GM19043 (cell line): Measurements from ENCODE around the gene KIF21A.

Source experiments
- ATAC-seq: cut with Tn5 transposase; IDR thresholded peaks from one replicate; pipeline ENCODE4 v1.9.1; 2021; ENCODE audit warnings: low read depth; ENCODE audit not compliant: unreplicated experiment

Gene KIF21A

GRCh38 chr12:39354955-39355354 lies 88.0 kb downstream of the KIF21A start:
- ATAC-seq: no peak

GRCh38 chr12:39352471-39353017 lies 90.4 kb downstream of the KIF21A start:
- no peak for ATAC-seq

- ATAC-seq: no peak
Measured at GRCh38 chr12:39351153-39351552, 91.8 kb downstream of the KIF21A start.

GRCh38 chr12:39348941-39349626 lies 93.8 kb downstream of the KIF21A start:
- no peak for ATAC-seq

- no peak for ATAC-seq
Measured at GRCh38 chr12:39348523-39348922, 94.4 kb downstream of the KIF21A start.

GRCh38 chr12:39344926-39345325 lies 98.0 kb downstream of the KIF21A start:
- no peak for ATAC-seq

GRCh38 chr12:39343665-39344064 lies 99.3 kb downstream of the KIF21A start:
- no peak for ATAC-seq

- ATAC-seq: no peak
Measured at GRCh38 chr12:39341761-39342160, 101.2 kb downstream of the KIF21A start.

- no peak for ATAC-seq
Measured at GRCh38 chr12:39341179-39341578, 101.7 kb downstream of the KIF21A start.

GRCh38 chr12:39332661-39333175 lies 110.2 kb downstream of the KIF21A start:
- no peak for ATAC-seq

GRCh38 chr12:39331539-39332261 lies 111.2 kb downstream of the KIF21A start:
- ATAC-seq: no peak

GRCh38 chr12:39329876-39330275 lies 113.0 kb downstream of the KIF21A start:
- no peak for ATAC-seq

- no peak for ATAC-seq
Measured at GRCh38 chr12:39329018-39329417, 113.9 kb downstream of the KIF21A start.

- ATAC-seq: no peak
Measured at GRCh38 chr12:39327965-39328364, 115.0 kb downstream of the KIF21A start.

- no peak for ATAC-seq
Measured at GRCh38 chr12:39327510-39327909, 115.4 kb downstream of the KIF21A start.

GRCh38 chr12:39319180-39319579 lies 123.7 kb downstream of the KIF21A start:
- no peak for ATAC-seq

- no peak for ATAC-seq
Measured at GRCh38 chr12:39314547-39314946, 128.4 kb downstream of the KIF21A start.

GRCh38 chr12:39309516-39309915 lies 133.4 kb downstream of the KIF21A start:
- ATAC-seq: no peak

- no peak for ATAC-seq
Measured at GRCh38 chr12:39301422-39301821, 141.5 kb downstream of the KIF21A start.

GRCh38 chr12:39300799-39301198 lies 142.1 kb downstream of the KIF21A start:
- no peak for ATAC-seq

- no peak for ATAC-seq
Measured at GRCh38 chr12:39297891-39298290, 145.0 kb downstream of the KIF21A start.

GRCh38 chr12:39296496-39296895 lies 146.4 kb downstream of the KIF21A start:
- ATAC-seq: no peak
